ENCODE results near the gene VWDE. TPM values are rescaled to one million over a fixed set of nuclear protein-coding genes. Genes with fewer than 3 reads are reported as not detected.

Gene VWDE
- total and polyA plus RNA-seq, 10 of the 15 experiments (the other 5 are each of a cell fraction or from before 2014, with no cell fraction given), result 0.74 to 2.1 (median 1.3) TPM

GRCh38 chr7:12423355-12423996 is 19.8 kb upstream of the VWDE start (continued):
- TF ChIP-seq ZBTB4 (CRISPR knock-in tag; IDR thresholded peaks at IDR 0.05) (no peak), NRF1 (conservative IDR thresholded peaks at IDR 0.05; ENCODE audit: low read depth, low read length) (no peak), NR2C1 (IDR thresholded peaks at IDR 0.05) (no peak), ZNF24 (IDR thresholded peaks at IDR 0.05) (no peak)

- RAD21 ChIA-PET (ENCODE audit: unreplicated experiment), result no interaction called here
- in situ Hi-C loops (cut with MboI) (no loop called here), intact Hi-C loops (cut with micrococcal nuclease; ENCODE audit: unreplicated experiment) (no loop called here)
- no peak overlapping the region for H2AFZ ChIP-seq (ENCODE audit: control insufficient read depth, low read depth, low read length)
- SMC1A ChIA-PET (ENCODE audit: uncharacterized antibody, unreplicated experiment), result interaction anchor here (0.9 to 1.2 kb wide), 2 partner anchors 36 to 67 kb away, joined by 3 to 4 read pairs; no protein-coding TSS in a partner anchor
- no peak for DNase-seq (ENCODE audit: low read depth, low spot score)
- H3K9me3 ChIP-seq (replicated peaks; ENCODE audit: control insufficient read depth, insufficient read depth, low read length), result no peaks in the 10 kb centered on the region
- no peaks in the 10 kb centered on the region for H3K27me3 ChIP-seq (replicated peaks in 1 of 2; ENCODE audit: control insufficient read depth in 2 of 2, insufficient read depth in 2 of 2, low read length in 1 of 2)
- ATAC-seq, result no peak
- H3K27ac ChIP-seq (ENCODE audit: control insufficient read depth, insufficient read depth), result no peak overlapping the region
- no peaks in the 10 kb centered on the region for H4K20me1 ChIP-seq (ENCODE audit: control insufficient read depth, insufficient read depth)
- no peaks in the 10 kb centered on the region for H3K36me3 ChIP-seq (ENCODE audit: control insufficient read depth in 2 of 2, insufficient read depth in 2 of 2, low read length in 1 of 2)
- CTCF ChIA-PET, result no interaction called here
- H3K79me2 ChIP-seq (ENCODE audit: control insufficient read depth, insufficient read depth, low read length), result no peaks in the 10 kb centered on the region
- H3K4me3 ChIP-seq, result no peak overlapping the region
- no peak overlapping the region for H3K9ac ChIP-seq (ENCODE audit: control insufficient read depth, insufficient read depth, low read length)
- FAIRE-seq, result no peak
- POLR2A ChIA-PET, result no interaction called here
- 14% methylated on average over 4 of the region's 4 CpGs for WGBS (ENCODE audit: insufficient coverage, insufficient replicate concordance, low lambda C conversion rate, missing lambda C conversion rate)
- no peaks in the 10 kb centered on the region for H3K4me1 ChIP-seq (ENCODE audit: control insufficient read depth, insufficient read depth, low read length)
- BruUV-seq (replicated peaks), result no TSS peak
- no peak overlapping the region for H3K4me2 ChIP-seq (ENCODE audit: control insufficient read depth, insufficient read depth)
- no peak for TF ChIP-seq SP1 (IDR thresholded peaks at IDR 0.05; ENCODE audit: low read depth, low read length)
- no peak for TF ChIP-seq SMARCA5 (IDR thresholded peaks at IDR 0.05)
- no peak for TF ChIP-seq ASH2L (IDR thresholded peaks at IDR 0.05; ENCODE audit: borderline replicate concordance, low read depth)
- TF ChIP-seq ZNF384 (IDR thresholded peaks at IDR 0.05; ENCODE audit: borderline replicate concordance, low read depth, low read length), result no peak
- no peak for TF ChIP-seq HCFC1 (IDR thresholded peaks at IDR 0.05; ENCODE audit: low read length)
- no peak for TF ChIP-seq JUNB (IDR thresholded peaks at IDR 0.05)
- no peak for TF ChIP-seq RCOR1 (conservative IDR thresholded peaks at IDR 0.05; ENCODE audit: low read depth, low read length)
- no peak for TF ChIP-seq ZNF24 (IDR thresholded peaks at IDR 0.05)
- TF ChIP-seq, protein P1, sequence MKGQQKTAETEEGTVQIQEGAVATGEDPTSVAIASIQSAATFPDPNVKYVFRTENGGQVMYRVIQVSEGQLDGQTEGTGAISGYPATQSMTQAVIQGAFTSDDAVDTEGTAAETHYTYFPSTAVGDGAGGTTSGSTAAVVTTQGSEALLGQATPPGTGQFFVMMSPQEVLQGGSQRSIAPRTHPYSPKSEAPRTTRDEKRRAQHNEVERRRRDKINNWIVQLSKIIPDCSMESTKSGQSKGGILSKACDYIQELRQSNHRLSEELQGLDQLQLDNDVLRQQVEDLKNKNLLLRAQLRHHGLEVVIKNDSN (IDR thresholded peaks at IDR 0.05; ENCODE audit: borderline replicate concordance, extremely low read length, insufficient read depth, low read depth, low read length), result no peak
- no peak for TF ChIP-seq PAX8 (IDR thresholded peaks at IDR 0.05)
- no peak for TF ChIP-seq CBFB (IDR thresholded peaks at IDR 0.05; ENCODE audit: low read depth)
- TF ChIP-seq CBX3 (IDR thresholded peaks at IDR 0.05; ENCODE audit: borderline replicate concordance, low read depth), result no peak
- TF ChIP-seq KAT2A (conservative IDR thresholded peaks at IDR 0.05; ENCODE audit: control insufficient read depth, low read depth, low read length), result no peak
Measured at GRCh38 chr7:12422554-12423320, 19.1 kb upstream of the VWDE start.

Measured in GM12878 (cell line).